Kidney (tissue), 14 donors: ENCODE measurements around the gene CPSF7. TPM values are rescaled to one million over a fixed set of nuclear protein-coding genes. Genes with fewer than 3 reads are reported as not detected.

ENCODE experiments used
- DNase-seq, 5 donors: peaks; one replicate each; pipeline ENCODE4 v3.0.0-alpha.2; 2013 to 2020
- FAIRE-seq: peaks from 2 replicates; lab custom pipeline; 2012; peaks lifted over from hg19 to GRCh38; lab: Jason Lieb, UNC
- H3K27ac ChIP-seq, 2 donors: one replicate each; pipeline ENCODE4 v1.7.0; 2013; ENCODE audit warnings: low read depth in 2 of 2, low read length in 2 of 2, inconsistent platforms in 1 of 2
- H3K27me3 ChIP-seq: one replicate; pipeline ENCODE4 v1.7.1; 2013; ENCODE audit warnings: low read length, inconsistent platforms; ENCODE audit not compliant: control insufficient read depth, insufficient read depth
- H3K36me3 ChIP-seq, 3 donors: one replicate each; pipeline versions ENCODE4 v1.7.0 to v1.7.1; 2013; ENCODE audit warnings: low read length in 3 of 3, control low read depth in 1 of 3, inconsistent platforms in 1 of 3; ENCODE audit not compliant: insufficient read depth in 3 of 3, control insufficient read depth in 2 of 3
- H3K4me1 ChIP-seq, 3 donors: one replicate each; pipeline versions ENCODE4 v1.7.0 to v1.7.1; 2013; ENCODE audit warnings: low read length in 3 of 3, inconsistent platforms in 1 of 3, low read depth in 1 of 3; ENCODE audit not compliant: control insufficient read depth in 2 of 3, insufficient read depth in 2 of 3
- H3K4me3 ChIP-seq, 3 donors: one replicate each; pipeline versions ENCODE4 v1.7.0 to v1.8.1; 2013; ENCODE audit warnings: low read length in 3 of 3, control low read depth in 1 of 3, inconsistent platforms in 1 of 3
- H3K9ac ChIP-seq, 3 donors: one replicate each; pipeline versions ENCODE4 v1.7.0 to v1.7.1; 2013; ENCODE audit warnings: low read length in 3 of 3, control low read depth in 1 of 3, inconsistent platforms in 1 of 3
- H3K9me3 ChIP-seq, 3 donors: one replicate each; pipeline versions ENCODE4 v1.7.0 to v1.7.1; 2013; ENCODE audit warnings: low read length in 3 of 3, control low read depth in 1 of 3, inconsistent platforms in 1 of 3; ENCODE audit not compliant: control insufficient read depth in 2 of 3, insufficient read depth in 1 of 3
- CTCF ChIP-seq: IDR thresholded peaks from 3 replicates; pipeline ENCODE4 v1.5.1; 2012; ENCODE audit warnings: mild to moderate bottlenecking, moderate library complexity, borderline replicate concordance; ENCODE audit not compliant: insufficient read depth; ENCODE audit errors: extremely low read depth
- intact Hi-C: fragments of 100-400 bp; cut with DNase I; formaldehyde crosslinking; loops from one replicate; pipeline ENCODE4 v1.11.1; 2022
- polyA plus RNA-seq: library from polyadenylated mRNA; stranded (reverse); fragments of 350-450 nt; fragmentation: Illumina TruSeq; extraction: RNeasy Lipid Tissue Mini Kit (QIAGEN cat#74804); gene quantifications from one replicate; pipeline ENCODE4 v1.2.3, GENCODE V29; 2014; ENCODE audit warnings: low read depth, low replicate concordance; ENCODE audit not compliant: insufficient read depth
- total RNA-seq: library from RNA; stranded (reverse); fragmentation: NEBNext Ultra II Directional; extraction: Animal tissue kit (Norgen Biotek cat#: 25700); gene quantifications from one replicate; pipeline ENCODE4 v1.2.1, GENCODE V29; 2021
- donor health status: control.
- donor health status: control.
- donor health status: control.
- donor health status: control.
- donor health status: control.
- donor health status: DM: yes; HTN: yes; CAD: no.
- donor health status: Normal renal cell carcinoma (clear cell type).

The CPSF7 gene
- total and polyA plus RNA-seq, 2 donors from 2014 or later: 28.4 to 94.5 TPM

- Histone ChIP-seq H3K27me3 (no peaks in the 10 kb centered on the region), H3K36me3 (peaks cover 7 to 28% (median 22%) of the 10 kb centered on the region in 3 donors), H3K9me3 (no peaks in the 10 kb centered on the region), H3K27ac (peak overlapping the region; percentile 97), H3K4me3 (peak overlapping the region; percentile 68 to 100 (median 89)), H3K4me1 (peaks cover 0 to 8% (median 8%) of the 10 kb centered on the region in 3 donors), H3K9ac (peak overlapping the region; percentile 50 to 93 (median 70))
- no peak for TF ChIP-seq CTCF
- intact Hi-C loops: no loop called here
- DNase-seq: peak in 3 of 5 donors; percentile 70 to 86 (median 75)
- no peak for FAIRE-seq
Observed at GRCh38 chr11:61429346-61429690, 457 bp downstream of the CPSF7 start.

GRCh38 chr11:61425367-61426131 lies 4.2 kb downstream of the CPSF7 start:
- peaks cover 0 to 8% (median 6%) of the 10 kb centered on the region in 3 donors for H3K4me1 ChIP-seq
- no peaks in the 10 kb centered on the region for H3K9me3 ChIP-seq
- no peaks in the 10 kb centered on the region for H3K27me3 ChIP-seq
- TF ChIP-seq CTCF: no peak
- no peak overlapping the region for H3K4me3 ChIP-seq
- no peak overlapping the region for H3K9ac ChIP-seq
- no peak overlapping the region for H3K27ac ChIP-seq
- DNase-seq (no peak), FAIRE-seq (no peak)
- intact Hi-C loops: no loop called here
- H3K36me3 ChIP-seq: peaks cover 11 to 46% (median 29%) of the 10 kb centered on the region in 3 donors

GRCh38 chr11:61422226-61422625 lies 7.5 kb downstream of the CPSF7 start:
- Histone ChIP-seq H3K4me1 (no peaks in the 10 kb centered on the region), H3K9me3 (no peaks in the 10 kb centered on the region), H3K9ac (no peak overlapping the region), H3K36me3 (peaks cover 13 to 68% (median 42%) of the 10 kb centered on the region in 3 donors), H3K27ac (no peak overlapping the region), H3K27me3 (no peaks in the 10 kb centered on the region), H3K4me3 (no peak overlapping the region)
- no peak for FAIRE-seq
- intact Hi-C loops: no loop called here
- DNase-seq: no peak
- no peak for TF ChIP-seq CTCF

- TF ChIP-seq CTCF: no peak
- Histone ChIP-seq H3K27ac (no peak overlapping the region), H3K36me3 (peaks cover 17 to 80% (median 47%) of the 10 kb centered on the region in 3 donors), H3K9me3 (no peaks in the 10 kb centered on the region), H3K4me3 (no peak overlapping the region), H3K9ac (no peak overlapping the region), H3K4me1 (peaks cover 0 to 2% (median 0%) of the 10 kb centered on the region in 3 donors), H3K27me3 (no peaks in the 10 kb centered on the region)
- intact Hi-C loops: no loop called here
- FAIRE-seq: no peak
- no peak for DNase-seq
Observed at GRCh38 chr11:61418136-61418535, 11.6 kb downstream of the CPSF7 start.
